GM19240 (cell line): ENCODE data around the gene RAB15.
A peak's percentile ranks its signal among the peaks of the same experiment; 100 is the strongest.
"Not testable (repeated sequence)": the region's sequence is repeated elsewhere in the genome, so short reads cannot be mapped to it uniquely, and the experiment has no call there.

Experiments
- DNase-seq: peaks from one replicate; pipeline ENCODE4 v3.0.0; 2011; ENCODE audit warnings: low spot score; ENCODE audit not compliant: insufficient read length

Gene RAB15

GRCh38 chr14:64937821-64938193, 34.3 kb downstream of the RAB15 start:
- no peak for DNase-seq

- no peak for DNase-seq
These were observed 34.8 kb downstream of the RAB15 start for GRCh38 chr14:64937171-64937820.

GRCh38 chr14:64935508-64935907, 36.6 kb downstream of the RAB15 start:
- DNase-seq, result no peak

- no peak for DNase-seq
These were observed 37.7 kb downstream of the RAB15 start for GRCh38 chr14:64934338-64934929.

- DNase-seq, result no peak
These were observed 39.9 kb downstream of the RAB15 start for GRCh38 chr14:64932231-64932630.

GRCh38 chr14:64931123-64931522, 41.0 kb downstream of the RAB15 start:
- DNase-seq, result no peak

- DNase-seq, result no peak
These were observed 41.9 kb downstream of the RAB15 start for GRCh38 chr14:64930085-64930843.

GRCh38 chr14:64929014-64929359, 43.1 kb downstream of the RAB15 start:
- no peak for DNase-seq

GRCh38 chr14:64928239-64929013, 43.7 kb downstream of the RAB15 start:
- DNase-seq, result no peak

GRCh38 chr14:64927031-64927430, 45.1 kb downstream of the RAB15 start:
- no peak for DNase-seq

GRCh38 chr14:64926398-64926995, 45.6 kb downstream of the RAB15 start:
- no peak for DNase-seq

- no peak for DNase-seq
These were observed 49.1 kb downstream of the RAB15 start for GRCh38 chr14:64923015-64923414.

GRCh38 chr14:64920465-64920864, 51.7 kb downstream of the RAB15 start:
- no peak for DNase-seq

- no peak for DNase-seq
These were observed 52.5 kb downstream of the RAB15 start for GRCh38 chr14:64919618-64920017.

GRCh38 chr14:64919215-64919614, 52.9 kb downstream of the RAB15 start:
- DNase-seq, result no peak

GRCh38 chr14:64918216-64918615, 53.9 kb downstream of the RAB15 start:
- DNase-seq, result no peak

- no peak for DNase-seq
These were observed 56.3 kb downstream of the RAB15 start for GRCh38 chr14:64915797-64916196.

- DNase-seq, result no peak
These were observed 57.1 kb downstream of the RAB15 start for GRCh38 chr14:64915029-64915424.

- peak; percentile 70 for DNase-seq
These were observed 57.7 kb downstream of the RAB15 start, which contains the start of gene CHURC1 for GRCh38 chr14:64914237-64915028. Gene CHURC1, plus strand, starts transcription at chr14:64914455. Its CDS starts 41 bp downstream, at chr14:64914496.

GRCh38 chr14:64913477-64913876, 58.7 kb downstream of the RAB15 start:
- not testable (repeated sequence) for DNase-seq

GRCh38 chr14:64912261-64912660, 59.9 kb downstream of the RAB15 start:
- no peak for DNase-seq
